Stimulated activated CD4-positive, alpha-beta T cell treated with anti-CD3 and anti-CD28 coated beads, Interleukin-1b, Interleukin-23, amount 100 ng/mL, for 24 hours (primary cell): ENCODE data around the gene MSRB3.

Source experiments
- DNase-seq, 4 experiments: peaks; one replicate each; pipeline ENCODE4 v3.0.0-alpha.2; 2020; ENCODE audit warnings: low read depth in 4 of 4, low spot score in 1 of 4

MSRB3 gene

GRCh38 chr12:65492998-65493912 lies 214.8 kb downstream of the MSRB3 start:
- no peak for DNase-seq

GRCh38 chr12:65493913-65494245 lies 215.4 kb downstream of the MSRB3 start:
- no peak for DNase-seq

GRCh38 chr12:65494537-65494936 lies 216.1 kb downstream of the MSRB3 start:
- no peak for DNase-seq

- DNase-seq: no peak
Observed at GRCh38 chr12:65495233-65495632, 216.8 kb downstream of the MSRB3 start.

- no peak for DNase-seq
Observed at GRCh38 chr12:65496617-65497016, 218.1 kb downstream of the MSRB3 start.

- no peak for DNase-seq
Observed at GRCh38 chr12:65497660-65498059, 219.2 kb downstream of the MSRB3 start.

- no peak for DNase-seq
Observed at GRCh38 chr12:65499167-65499566, 220.7 kb downstream of the MSRB3 start.

GRCh38 chr12:65500091-65500900 lies 221.8 kb downstream of the MSRB3 start:
- no peak for DNase-seq

- DNase-seq: no peak
Observed at GRCh38 chr12:65501093-65501621, 222.7 kb downstream of the MSRB3 start.

- no peak for DNase-seq
Observed at GRCh38 chr12:65501935-65502334, 223.5 kb downstream of the MSRB3 start.

GRCh38 chr12:65504417-65504816 lies 225.9 kb downstream of the MSRB3 start:
- no peak for DNase-seq

GRCh38 chr12:65505386-65506121 lies 227.1 kb downstream of the MSRB3 start:
- no peak for DNase-seq

- DNase-seq: no peak
Observed at GRCh38 chr12:65508276-65509035, 230.0 kb downstream of the MSRB3 start.

- DNase-seq: no peak
Observed at GRCh38 chr12:65510007-65510406, 231.5 kb downstream of the MSRB3 start.

- no peak for DNase-seq
Observed at GRCh38 chr12:65510584-65511050, 232.1 kb downstream of the MSRB3 start.

- DNase-seq: no peak
Observed at GRCh38 chr12:65511134-65511834, 232.8 kb downstream of the MSRB3 start.

- DNase-seq: no peak
Observed at GRCh38 chr12:65511912-65512311, 233.4 kb downstream of the MSRB3 start.
